IMR-90 (cell line): Measurements from ENCODE around the gene LIN7B. TPM values are rescaled to one million over a fixed set of nuclear protein-coding genes. Genes with fewer than 3 reads are reported as not detected.
A peak's percentile ranks its signal among the peaks of the same experiment; 100 is the strongest.

ENCODE experiments used
- ATAC-seq: fragments of 200-7000 bp; cut with Tn5 transposase; 2 replicates; pipeline ENCODE4 v1.9.1; 2020; ENCODE audit warnings: low read depth, mild to moderate bottlenecking, moderate library complexity
- BruUV-seq: library from RNA; stranded (reverse); fragments of 400-500 nt; replicated peaks from 2 replicates; lab custom pipeline; 2021; lab: Mats Ljungman, UMichigan
- CTCF ChIA-PET: fragments of 300-600 bp; formaldehyde crosslinking; extraction: SDS; loops from one replicate; lab custom pipeline; 2021; ENCODE audit warnings: antibody characterized with exemption; lab: Yijun Ruan, JAX
- POLR2A ChIA-PET: fragments of 300-600 bp; sonication (Branson Sonifier 250); formaldehyde crosslinking; loops from one replicate; lab custom pipeline; 2022; ENCODE audit warnings: antibody characterized with exemption; ENCODE audit not compliant: unreplicated experiment; lab: Charles Lee
- DNase-seq: peaks from one replicate; pipeline ENCODE4 v3.0.0; 2013
- H2AFZ ChIP-seq: replicated peaks from 2 replicates; pipeline ENCODE3; 2013; ENCODE audit warnings: low read length, mild to moderate bottlenecking; ENCODE audit not compliant: poor library complexity
- H2AK5ac ChIP-seq: 2 replicates; pipeline ENCODE4 v1.6.1; 2013; ENCODE audit warnings: low read depth, low read length, inconsistent platforms
- H2AK9ac ChIP-seq: replicated peaks from 2 replicates; pipeline ENCODE3; 2013; ENCODE audit warnings: mild to moderate bottlenecking, low read depth, low read length, moderate library complexity; ENCODE audit not compliant: poor library complexity
- H2BK120ac ChIP-seq: 2 replicates; pipeline ENCODE4 v1.6.1; 2013; ENCODE audit warnings: low read depth, low read length, inconsistent platforms
- H2BK15ac ChIP-seq: 3 replicates; pipeline ENCODE4 v1.6.1; 2013; ENCODE audit warnings: low read depth, low read length, inconsistent platforms
- H2BK20ac ChIP-seq: 2 replicates; pipeline ENCODE4 v1.6.1; 2013; ENCODE audit warnings: low read depth, mild to moderate bottlenecking, inconsistent platforms, low read length, moderate library complexity
- H2BK5ac ChIP-seq: 2 replicates; pipeline ENCODE4 v1.6.1; 2013; ENCODE audit warnings: mild to moderate bottlenecking, low read depth, low read length, inconsistent platforms; ENCODE audit not compliant: poor library complexity, severe bottlenecking
- H3K14ac ChIP-seq: replicated peaks from 2 replicates; pipeline ENCODE4 v1.6.1; 2013; ENCODE audit warnings: low read depth, low read length, inconsistent platforms
- H3K18ac ChIP-seq: 2 replicates; pipeline ENCODE4 v1.6.1; 2013; ENCODE audit warnings: low read depth, low read length, control low read depth
- H3K23ac ChIP-seq: 2 replicates; pipeline ENCODE4 v1.6.1; 2013; ENCODE audit warnings: low read depth, low read length, inconsistent platforms
- H3K27ac ChIP-seq: 2 replicates; pipeline ENCODE4 v1.5.1; 2013; ENCODE audit warnings: mild to moderate bottlenecking, control low read depth, low read length; ENCODE audit not compliant: insufficient read depth
- H3K27me3 ChIP-seq: 2 replicates; pipeline ENCODE4 v1.6.1; 2013; ENCODE audit warnings: low read length; ENCODE audit not compliant: control insufficient read depth, insufficient read depth
- H3K36me3 ChIP-seq: 2 replicates; pipeline ENCODE4 v1.6.1; 2013; ENCODE audit warnings: low read length, mixed read lengths; ENCODE audit not compliant: control insufficient read depth, insufficient read depth
- H3K4ac ChIP-seq: 2 replicates; pipeline ENCODE4 v1.6.1; 2013; ENCODE audit warnings: low read depth, low read length, inconsistent platforms
- H3K4me1 ChIP-seq: 2 replicates; pipeline ENCODE4 v1.6.1; 2013; ENCODE audit warnings: low read length, mixed read lengths; ENCODE audit not compliant: control insufficient read depth, insufficient read depth
- H3K4me2 ChIP-seq: 2 replicates; pipeline ENCODE4 v1.6.1; 2013; ENCODE audit warnings: low read depth, mild to moderate bottlenecking, control low read depth, low read length, moderate library complexity
- H3K4me3 ChIP-seq: 2 replicates; pipeline ENCODE4 v1.5.1; 2013; ENCODE audit warnings: low read depth, mild to moderate bottlenecking, control low read depth, low read length, moderate library complexity; ENCODE audit not compliant: insufficient read depth
- H3K56ac ChIP-seq: 2 replicates; pipeline ENCODE4 v1.6.1; 2013; ENCODE audit warnings: low read length, inconsistent platforms; ENCODE audit not compliant: insufficient read depth; ENCODE audit errors: extremely low read depth
- H3K79me1 ChIP-seq, 2 experiments: 2 replicates each; pipeline ENCODE4 v1.6.1; 2013; ENCODE audit warnings: low read length in 2 of 2, inconsistent platforms in 1 of 2, low read depth in 1 of 2
- H3K9ac ChIP-seq: 2 replicates; pipeline ENCODE4 v1.6.1; 2013; ENCODE audit warnings: low read depth, low read length, control low read depth
- H3K9me1 ChIP-seq: 2 replicates; pipeline ENCODE4 v1.6.1; 2013; ENCODE audit warnings: low read length, inconsistent platforms; ENCODE audit not compliant: insufficient read depth
- H3K9me3 ChIP-seq: 2 replicates; pipeline ENCODE4 v1.6.1; 2013; ENCODE audit warnings: low read length; ENCODE audit not compliant: control insufficient read depth, insufficient read depth
- H4K20me1 ChIP-seq: 2 replicates; pipeline ENCODE4 v1.6.1; 2013; ENCODE audit warnings: low read length, inconsistent platforms; ENCODE audit not compliant: insufficient read depth
- H4K5ac ChIP-seq: 2 replicates; pipeline ENCODE4 v1.6.1; 2013; ENCODE audit warnings: mild to moderate bottlenecking, low read depth, low read length, control low read depth
- H4K8ac ChIP-seq, 2 experiments: 2 replicates each; pipeline ENCODE4 v1.6.1; 2013; ENCODE audit warnings: low read depth in 2 of 2, low read length in 2 of 2, control low read depth in 1 of 2, inconsistent platforms in 1 of 2
- H4K91ac ChIP-seq: 2 replicates; pipeline ENCODE4 v1.6.1; 2013; ENCODE audit warnings: low read depth, low read length, inconsistent platforms; ENCODE audit not compliant: insufficient read depth
- MAZ ChIP-seq: IDR thresholded peaks from 2 replicates; pipeline ENCODE4 v1.6.1; 2012; ENCODE audit warnings: low read depth, mild to moderate bottlenecking, low read length, improper control_type of control experiment, moderate library complexity, borderline replicate concordance
- MXI1 ChIP-seq: IDR thresholded peaks from 2 replicates; pipeline ENCODE4 v1.6.1; 2012; ENCODE audit warnings: low read depth, mild to moderate bottlenecking, low read length, moderate library complexity, borderline replicate concordance
- POLR2A ChIP-seq: IDR thresholded peaks from 2 replicates; pipeline ENCODE4 v1.6.1; 2012; ENCODE audit warnings: mild to moderate bottlenecking, low read depth, low read length
- RCOR1 ChIP-seq: IDR thresholded peaks from 2 replicates; pipeline ENCODE4 v1.6.1; 2012; ENCODE audit warnings: mild to moderate bottlenecking, low read length, improper control_type of control experiment; ENCODE audit not compliant: insufficient replicate concordance
- WGBS, 2 experiments: methylation state at CpG; one replicate each; pipeline versions ENCODE4 v1.1.5 to v1.1.7; 2013; ENCODE audit warnings: missing lambda C conversion rate in 2 of 2; ENCODE audit not compliant: insufficient read length in 1 of 2; ENCODE audit errors: extremely low coverage in 2 of 2; 5-methylcytosine and 5-hydroxymethylcytosine counted together
- dilution Hi-C: fragments of 300-500 bp; cut with HindIII; formaldehyde crosslinking; loops from one replicate; pipeline ENCODE4 v1.14.3; 2018; ENCODE audit warnings: low sequenced_read_pairs; ENCODE audit not compliant: unreplicated experiment
- in situ Hi-C: fragments of 300-500 bp; cut with MboI; formaldehyde crosslinking; loops from 3 replicates; pipeline ENCODE4 v1.14.3; 2019; ENCODE audit warnings: low sequenced_read_pairs, inconsistent platforms, mixed read lengths
- intact Hi-C: fragments of 100-400 bp; cut with micrococcal nuclease; formaldehyde crosslinking; loops from 2 replicates; pipeline ENCODE4 v1.10.0; 2022
- polyA plus RNA-seq, 3 experiments: library from polyadenylated mRNA; depleted of rRNA; stranded (reverse); fragments of >200 nt; gene quantifications; 2 replicates each; pipeline ENCODE4 v1.2.3, GENCODE V29; 2012; ENCODE audit warnings: low replicate concordance in 1 of 3
- total RNA-seq: library from RNA; depleted of rRNA; stranded (reverse); fragments of >200 nt; gene quantifications from 2 replicates; pipeline ENCODE4 v1.2.3, GENCODE V29; 2012

LIN7B gene
- total and polyA plus RNA-seq, 2 of the 4 experiments (the other 2 are of a cell fraction), result 3.8 to 8.0 TPM

DNA sequence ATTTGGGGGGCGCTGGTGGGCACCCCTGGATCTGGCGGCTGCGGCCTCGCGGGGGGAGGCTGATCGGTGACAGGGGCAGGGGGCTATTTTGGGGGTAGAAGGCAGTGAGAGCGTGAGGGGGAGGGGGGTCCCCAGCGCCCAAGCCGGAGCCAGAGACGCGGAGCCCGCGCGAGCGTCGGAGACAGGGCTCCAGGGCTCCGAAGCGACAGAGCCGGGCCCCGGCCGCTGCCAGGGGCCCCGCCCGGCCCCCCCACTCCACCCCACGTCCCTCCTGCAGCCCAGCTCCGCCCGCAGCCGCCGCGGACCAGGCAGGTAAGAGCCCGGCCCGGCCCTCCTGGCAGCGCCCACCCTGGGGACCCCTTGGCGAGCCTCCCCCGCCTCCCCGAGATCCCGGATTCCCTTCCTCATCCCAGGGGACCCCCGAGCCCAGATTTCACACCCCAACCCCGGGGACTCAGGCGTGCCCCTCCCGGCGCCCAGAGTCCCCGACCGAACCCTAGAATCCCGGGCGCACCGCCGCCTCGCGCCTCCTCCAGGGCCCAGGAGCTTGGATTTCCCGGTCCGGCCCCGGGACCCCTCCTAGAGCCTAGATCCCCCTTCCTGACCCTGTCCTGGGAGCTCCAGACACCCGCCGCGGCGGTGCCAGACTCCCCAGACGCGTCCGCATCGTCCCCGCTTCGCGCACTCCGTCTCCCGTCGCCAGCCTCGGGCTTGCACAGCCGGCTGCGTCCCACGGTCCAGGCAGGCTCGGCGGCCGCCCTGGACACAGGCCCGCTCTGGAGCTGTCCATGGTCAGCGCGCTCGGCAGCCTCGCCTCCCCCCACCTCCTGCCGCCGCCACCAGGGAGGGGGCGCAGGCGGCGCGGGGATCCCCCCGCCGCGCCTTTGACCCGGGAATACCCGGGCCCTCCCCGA lies 5.5 kb downstream of the LIN7B start, which contains the start of gene PPFIA3:
PPFIA3 (plus strand) TSS at position 134 of the 914 bp plus-strand sequence. CDS start 8,330 bp downstream, outside the sequence.
- peaks cover 4% of the 10 kb centered on the region; the same call in 1 of the 2 replicates for H3K4me1 ChIP-seq
- in situ Hi-C loops, result no loop called here
- H2BK5ac ChIP-seq, result peak within 1 kb of the TSS; percentile 78
- TF ChIP-seq POLR2A (no peak), MXI1 (peak; percentile 76; the same call in 1 of the 2 replicates), MAZ (peak; percentile 76; the same call in 1 of the 2 replicates), RCOR1 (peak; percentile 83)
- ChIA-PET POLR2A (no interaction called here), CTCF (interaction anchor here (1.3 kb wide), 1 partner anchor 27 kb away, joined by 4 read pairs; no protein-coding TSS in a partner anchor)
- peak within 1 kb of the TSS; percentile 81 for H3K27ac ChIP-seq
- H3K4ac ChIP-seq, result peak within 1 kb of the TSS; percentile 55
- 1% methylated on average over 45 of the region's 90 CpGs; no CpG with 5 or more reads in 1 of the 2 experiments for WGBS, 2 experiments
- peak within 1 kb of the TSS; percentile 97 for H2AFZ ChIP-seq
- H3K18ac ChIP-seq, result peak within 1 kb of the TSS; percentile 24; the same call in 1 of the 2 replicates
- intact Hi-C loops, result loop anchor here (1.0 kb wide), 1 partner anchor 30 kb away; no protein-coding TSS in a partner anchor
- peak within 1 kb of the TSS; percentile 52 for H3K9ac ChIP-seq
- no peak within 1 kb of the TSS for H2BK20ac ChIP-seq
- H3K56ac ChIP-seq, result 0 out of 2 replicates have a peak within 1 kb of the TSS, but pooled peaks have one; percentile 34
- no TSS peak for BruUV-seq
- peak within 1 kb of the TSS; percentile 29 for H3K14ac ChIP-seq
- dilution Hi-C loops, result no loop called here
- ATAC-seq, result peak; percentile 42
- peak within 1 kb of the TSS; percentile 10; the same call in 1 of the 2 replicates for H4K5ac ChIP-seq
- H3K79me1 ChIP-seq, result peaks cover 4 to 32% of the 10 kb centered on the region in 2 experiments; a peak in 2 of 4 replicates
- peaks cover 11% of the 10 kb centered on the region for H3K9me1 ChIP-seq
- peak within 1 kb of the TSS; percentile 91 for H2AK9ac ChIP-seq
- peak within 1 kb of the TSS; percentile 66; the same call in 1 of the 2 replicates for H4K91ac ChIP-seq
- H2AK5ac ChIP-seq, result peak within 1 kb of the TSS; percentile 52
- H3K9me3 ChIP-seq, result no peaks in the 10 kb centered on the region
- no peaks in the 10 kb centered on the region for H3K36me3 ChIP-seq
- peak within 1 kb of the TSS; percentile 46; the same call in 1 of the 2 replicates for H3K23ac ChIP-seq
- H4K8ac ChIP-seq, result peak within 1 kb of the TSS; percentile 57 to 91
- H3K4me3 ChIP-seq, result peak within 1 kb of the TSS; percentile 59
- H4K20me1 ChIP-seq, result peaks cover 3% of the 10 kb centered on the region; the same call in 1 of the 2 replicates
- peak; percentile 54 for DNase-seq
- H2BK120ac ChIP-seq, result peak within 1 kb of the TSS; percentile 7; the same call in 1 of the 2 replicates
- peaks cover 8% of the 10 kb centered on the region for H3K27me3 ChIP-seq
- peak within 1 kb of the TSS; percentile 60; the same call in 1 of the 3 replicates for H2BK15ac ChIP-seq
- peak within 1 kb of the TSS; percentile 87 for H3K4me2 ChIP-seq
